Activated CD8-positive, alpha-beta memory T cell treated with anti-CD3 and anti-CD28 coated beads, Interleukin-2, amount 50 U/mL, for 1 hour (primary cell): ENCODE measurements around the gene ADGRD2.

Source experiments
- DNase-seq: peaks from one replicate; pipeline ENCODE4 v3.0.0-alpha.2; 2020; ENCODE audit errors: extremely low read depth

The ADGRD2 gene

GRCh38 chr9:124497441-124497840 lies 47.2 kb downstream of the ADGRD2 start:
- no peak for DNase-seq

GRCh38 chr9:124498040-124498439 lies 47.8 kb downstream of the ADGRD2 start:
- no peak for DNase-seq

- no peak for DNase-seq
Measured at GRCh38 chr9:124498499-124499146, 48.4 kb downstream of the ADGRD2 start.

- no peak for DNase-seq
Measured at GRCh38 chr9:124499216-124499615, 49.0 kb downstream of the ADGRD2 start.

GRCh38 chr9:124500028-124500795 lies 50.0 kb downstream of the ADGRD2 start:
- DNase-seq, result no peak

- no peak for DNase-seq
Measured at GRCh38 chr9:124500796-124501611, 50.8 kb downstream of the ADGRD2 start.

GRCh38 chr9:124501771-124502320 lies 51.6 kb downstream of the ADGRD2 start:
- DNase-seq, result no peak

- DNase-seq, result no peak
Measured at GRCh38 chr9:124502711-124503702, 52.8 kb downstream of the ADGRD2 start.

GRCh38 chr9:124503713-124504529 lies 53.7 kb downstream of the ADGRD2 start:
- DNase-seq, result no peak

- no peak for DNase-seq
Measured at GRCh38 chr9:124504530-124505005, 54.3 kb downstream of the ADGRD2 start.

GRCh38 chr9:124505006-124505900 lies 55.0 kb downstream of the ADGRD2 start:
- DNase-seq, result no peak

- DNase-seq, result no peak
Measured at GRCh38 chr9:124505901-124506346, 55.7 kb downstream of the ADGRD2 start.

GRCh38 chr9:124506433-124506832 lies 56.2 kb downstream of the ADGRD2 start:
- no peak for DNase-seq

GRCh38 chr9:124506931-124507879 lies 57.0 kb downstream of the ADGRD2 start, which contains the start of gene NR5A1:
Gene NR5A1, minus strand, starts transcription at chr9:124507399. Its CDS starts 4,004 bp downstream, at chr9:124503395.
- no peak for DNase-seq

- DNase-seq, result no peak
Measured at GRCh38 chr9:124507880-124508423, 57.7 kb downstream of the ADGRD2 start.

GRCh38 chr9:124510650-124511425 lies 60.6 kb downstream of the ADGRD2 start:
- DNase-seq, result no peak
